Neural crest cell (in vitro differentiated cells): Measurements from ENCODE around the gene BANF2. TPM values are rescaled to one million over a fixed set of nuclear protein-coding genes. Genes with fewer than 3 reads are reported as not detected.

Experiments
- DNase-seq: peaks from one replicate; pipeline ENCODE4 v3.0.0; 2021; ENCODE audit warnings: low read depth, mixed read lengths, low spot score
- H3K27ac Mint-ChIP-seq: one replicate; pipeline ENCODE4 v1.8.0; 2021; ENCODE audit warnings: mild to moderate bottlenecking, mixed read lengths; ENCODE audit not compliant: unreplicated experiment
- H3K27me3 Mint-ChIP-seq: 2 replicates; pipeline ENCODE4 v1.8.0; 2021; ENCODE audit warnings: low read depth, mild to moderate bottlenecking, mixed read lengths
- H3K36me3 Mint-ChIP-seq: 2 replicates; pipeline ENCODE4 v1.8.0; 2021; ENCODE audit warnings: low read depth, mild to moderate bottlenecking, mixed read lengths
- H3K4me1 Mint-ChIP-seq: 2 replicates; pipeline ENCODE4 v1.8.0; 2021; ENCODE audit warnings: mixed read lengths
- H3K4me3 Mint-ChIP-seq: one replicate; pipeline ENCODE4 v1.8.0; 2021; ENCODE audit warnings: mild to moderate bottlenecking, mixed read lengths
- H3K9me3 Mint-ChIP-seq: 2 replicates; pipeline ENCODE4 v1.8.0; 2021; ENCODE audit warnings: mixed read lengths
- CTCF ChIP-seq: fragments of 200-600 bp; sonication (generic); conservative IDR thresholded peaks from 2 replicates; pipeline ENCODE4 v1.5.0; 2021; ENCODE audit warnings: antibody characterized with exemption, mild to moderate bottlenecking
- total RNA-seq: library from RNA; stranded (reverse); gene quantifications from 2 replicates; pipeline ENCODE4 v1.2.1, GENCODE V29; 2021

The BANF2 gene
- total RNA-seq, 1 donor from 2014 or later: not detected

GRCh38 chr20:17711267-17711627, 11.5 kb downstream of the BANF2 start:
- no peaks in the 10 kb centered on the region for H3K9me3 Mint-ChIP-seq
- TF ChIP-seq CTCF: no peak
- no peaks in the 10 kb centered on the region for H3K27me3 Mint-ChIP-seq
- H3K4me3 Mint-ChIP-seq: no peak overlapping the region
- peaks cover 12% of the 10 kb centered on the region for H3K4me1 Mint-ChIP-seq
- no peak for DNase-seq
- no peaks in the 10 kb centered on the region for H3K36me3 Mint-ChIP-seq
- H3K27ac Mint-ChIP-seq: no peak overlapping the region

GRCh38 chr20:17712201-17712600, 12.4 kb downstream of the BANF2 start:
- Mint-ChIP-seq H3K36me3 (no peaks in the 10 kb centered on the region), H3K27ac (no peak overlapping the region)
- TF ChIP-seq CTCF: no peak

GRCh38 chr20:17712708-17713107, 12.9 kb downstream of the BANF2 start:
- Mint-ChIP-seq H3K4me3 (no peak overlapping the region), H3K27me3 (no peaks in the 10 kb centered on the region), H3K9me3 (no peaks in the 10 kb centered on the region), H3K4me1 (peaks cover 12% of the 10 kb centered on the region), H3K36me3 (no peaks in the 10 kb centered on the region), H3K27ac (no peak overlapping the region)
- no peak for TF ChIP-seq CTCF
- DNase-seq: no peak

More at GRCh38 chr20:17712201-17712600, 12.4 kb downstream of the BANF2 start:
- no peaks in the 10 kb centered on the region for H3K27me3 Mint-ChIP-seq
- no peak for DNase-seq
- H3K4me1 Mint-ChIP-seq: peaks cover 12% of the 10 kb centered on the region
- no peaks in the 10 kb centered on the region for H3K9me3 Mint-ChIP-seq
- H3K4me3 Mint-ChIP-seq: no peak overlapping the region

GRCh38 chr20:17714597-17714996, 14.8 kb downstream of the BANF2 start:
- Mint-ChIP-seq H3K36me3 (no peaks in the 10 kb centered on the region), H3K4me1 (peaks cover 12% of the 10 kb centered on the region), H3K4me3 (no peak overlapping the region), H3K27me3 (no peaks in the 10 kb centered on the region), H3K27ac (no peak overlapping the region), H3K9me3 (no peaks in the 10 kb centered on the region)
- no peak for DNase-seq
- no peak for TF ChIP-seq CTCF

- H3K36me3 Mint-ChIP-seq: no peaks in the 10 kb centered on the region
- no peak overlapping the region for H3K27ac Mint-ChIP-seq
- no peaks in the 10 kb centered on the region for H3K9me3 Mint-ChIP-seq
- DNase-seq: no peak
- H3K4me3 Mint-ChIP-seq: no peak overlapping the region
- H3K27me3 Mint-ChIP-seq: no peaks in the 10 kb centered on the region
- no peak for TF ChIP-seq CTCF
- H3K4me1 Mint-ChIP-seq: peaks cover 12% of the 10 kb centered on the region
Measured at GRCh38 chr20:17715075-17715474, 15.3 kb downstream of the BANF2 start.

- no peaks in the 10 kb centered on the region for H3K27me3 Mint-ChIP-seq
- no peaks in the 10 kb centered on the region for H3K36me3 Mint-ChIP-seq
- no peak overlapping the region for H3K4me3 Mint-ChIP-seq
- no peaks in the 10 kb centered on the region for H3K9me3 Mint-ChIP-seq
- TF ChIP-seq CTCF: no peak
- H3K4me1 Mint-ChIP-seq: peaks cover under 1% of the 10 kb centered on the region
- no peak overlapping the region for H3K27ac Mint-ChIP-seq
- DNase-seq: no peak
Measured at GRCh38 chr20:17716331-17716730, 16.6 kb downstream of the BANF2 start.
